ENCODE data around the gene PRUNE2.

PRUNE2 gene

DNA sequence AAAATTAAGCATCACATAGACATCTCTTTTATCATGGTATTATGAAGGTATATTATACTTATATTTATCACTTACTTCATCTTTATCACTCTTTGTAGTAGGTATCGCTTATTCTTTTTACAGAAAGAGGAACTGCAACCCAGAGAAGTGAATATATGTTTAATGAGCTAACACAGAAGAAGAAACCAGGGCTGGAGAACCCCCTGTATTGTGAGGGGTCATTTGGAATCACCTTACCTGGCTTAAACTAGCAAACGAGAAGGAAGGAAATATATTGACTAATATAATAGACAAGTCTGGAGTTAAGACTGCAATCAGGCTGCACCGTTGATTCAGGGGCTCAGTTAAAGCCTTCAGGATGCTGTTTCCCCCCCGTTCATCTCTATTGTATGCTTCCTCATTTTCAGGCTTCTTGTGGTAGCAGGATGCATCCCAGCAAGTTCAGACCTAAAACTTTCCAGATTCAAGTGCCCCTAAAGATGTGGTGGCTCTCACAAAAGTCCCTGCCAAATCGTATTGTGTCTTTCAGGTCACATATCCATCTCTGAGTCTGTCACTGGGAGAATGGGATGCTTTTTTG lies 300.5 kb downstream of the PRUNE2 start:
- TF ChIP-seq, protein P1, sequence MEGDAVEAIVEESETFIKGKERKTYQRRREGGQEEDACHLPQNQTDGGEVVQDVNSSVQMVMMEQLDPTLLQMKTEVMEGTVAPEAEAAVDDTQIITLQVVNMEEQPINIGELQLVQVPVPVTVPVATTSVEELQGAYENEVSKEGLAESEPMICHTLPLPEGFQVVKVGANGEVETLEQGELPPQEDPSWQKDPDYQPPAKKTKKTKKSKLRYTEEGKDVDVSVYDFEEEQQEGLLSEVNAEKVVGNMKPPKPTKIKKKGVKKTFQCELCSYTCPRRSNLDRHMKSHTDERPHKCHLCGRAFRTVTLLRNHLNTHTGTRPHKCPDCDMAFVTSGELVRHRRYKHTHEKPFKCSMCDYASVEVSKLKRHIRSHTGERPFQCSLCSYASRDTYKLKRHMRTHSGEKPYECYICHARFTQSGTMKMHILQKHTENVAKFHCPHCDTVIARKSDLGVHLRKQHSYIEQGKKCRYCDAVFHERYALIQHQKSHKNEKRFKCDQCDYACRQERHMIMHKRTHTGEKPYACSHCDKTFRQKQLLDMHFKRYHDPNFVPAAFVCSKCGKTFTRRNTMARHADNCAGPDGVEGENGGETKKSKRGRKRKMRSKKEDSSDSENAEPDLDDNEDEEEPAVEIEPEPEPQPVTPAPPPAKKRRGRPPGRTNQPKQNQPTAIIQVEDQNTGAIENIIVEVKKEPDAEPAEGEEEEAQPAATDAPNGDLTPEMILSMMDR (IDR thresholded peaks at IDR 0.05; ENCODE audit: low read depth, low read length) = no peak
- H3K4me3 ChIP-seq (ENCODE audit: low read depth, low read length) = no peak overlapping the region

DNA sequence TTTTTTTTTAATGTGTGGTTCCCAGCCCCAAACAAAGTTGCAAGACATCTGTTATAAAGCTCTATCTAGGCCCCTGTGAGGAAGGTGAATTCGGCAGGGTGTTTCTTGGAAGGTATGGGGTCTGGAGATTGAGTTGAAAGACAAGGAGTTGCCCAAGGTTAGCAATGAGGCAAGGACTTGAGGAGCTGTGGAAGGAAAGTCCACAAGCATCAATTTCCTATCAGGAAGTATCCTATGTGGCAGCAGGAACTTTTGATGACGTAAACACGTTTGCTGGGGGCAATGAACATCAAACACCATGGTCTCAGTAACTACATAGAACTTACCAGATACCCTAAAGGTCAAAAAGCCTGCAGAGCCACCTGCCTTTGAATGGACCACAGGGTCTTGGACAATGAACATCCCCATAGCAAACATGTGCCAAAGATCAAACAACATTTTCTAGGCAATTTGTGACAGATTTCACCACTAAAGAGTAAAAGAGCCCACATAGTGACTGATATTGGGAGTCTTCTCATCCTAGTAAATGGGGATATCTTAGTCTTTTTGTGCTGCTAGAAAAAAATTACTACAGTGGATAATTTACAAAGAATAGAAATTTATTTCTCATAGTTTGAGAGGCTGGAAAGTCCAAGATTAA lies 301.9 kb downstream of the PRUNE2 start:
- H3K4me3 ChIP-seq (ENCODE audit: low read depth, low read length) = no peak overlapping the region
- TF ChIP-seq, protein P1 (IDR thresholded peaks at IDR 0.05; ENCODE audit: low read depth, low read length) = no peak

DNA sequence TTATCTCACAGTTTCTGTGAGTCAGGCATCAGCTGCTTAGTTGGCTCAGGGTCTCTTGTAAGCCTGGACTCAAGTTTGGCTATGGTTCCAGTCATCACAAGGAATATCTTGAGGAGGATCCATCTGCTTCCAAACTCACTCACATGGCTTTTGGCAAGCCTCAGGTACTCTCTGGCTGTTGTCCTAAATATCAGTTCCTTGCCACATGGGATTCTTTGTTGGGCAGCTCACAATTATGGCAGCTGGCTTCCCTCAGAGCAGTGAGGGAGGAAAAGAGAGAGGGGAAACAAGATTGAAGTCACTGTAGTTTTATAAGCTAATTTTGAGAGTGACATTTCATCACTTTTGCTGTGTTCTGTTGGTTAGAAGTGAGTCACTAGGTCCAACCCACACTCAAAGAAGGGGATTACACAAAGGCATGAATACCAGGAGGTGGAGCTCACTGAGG lies 302.4 kb downstream of the PRUNE2 start:
- H3K4me3 ChIP-seq (ENCODE audit: low read depth, low read length) = no peak overlapping the region
- TF ChIP-seq, protein P1 (IDR thresholded peaks at IDR 0.05; ENCODE audit: low read depth, low read length) = no peak

DNA sequence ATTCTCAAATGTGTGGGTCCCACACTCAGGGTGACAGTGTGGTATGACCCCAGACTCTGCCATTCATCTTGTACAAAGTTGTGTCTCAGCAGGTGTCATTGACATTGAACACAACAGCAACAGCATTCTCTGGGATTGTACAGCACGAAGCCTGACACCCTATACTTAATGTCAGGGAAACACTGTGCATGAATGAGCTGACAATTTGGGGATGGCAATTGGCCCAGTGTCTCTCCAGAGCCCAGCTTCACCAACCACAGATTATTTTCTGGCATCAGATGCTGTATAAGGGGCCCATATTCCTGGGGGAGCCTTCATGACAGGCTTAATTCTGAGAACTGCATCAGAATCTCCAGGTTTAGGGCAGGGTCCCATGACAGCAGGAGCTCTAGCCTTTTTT lies 303.7 kb downstream of the PRUNE2 start:
- H3K4me3 ChIP-seq (ENCODE audit: low read depth, low read length) = no peak overlapping the region
- TF ChIP-seq, protein P1 (IDR thresholded peaks at IDR 0.05; ENCODE audit: low read depth, low read length) = no peak

DNA sequence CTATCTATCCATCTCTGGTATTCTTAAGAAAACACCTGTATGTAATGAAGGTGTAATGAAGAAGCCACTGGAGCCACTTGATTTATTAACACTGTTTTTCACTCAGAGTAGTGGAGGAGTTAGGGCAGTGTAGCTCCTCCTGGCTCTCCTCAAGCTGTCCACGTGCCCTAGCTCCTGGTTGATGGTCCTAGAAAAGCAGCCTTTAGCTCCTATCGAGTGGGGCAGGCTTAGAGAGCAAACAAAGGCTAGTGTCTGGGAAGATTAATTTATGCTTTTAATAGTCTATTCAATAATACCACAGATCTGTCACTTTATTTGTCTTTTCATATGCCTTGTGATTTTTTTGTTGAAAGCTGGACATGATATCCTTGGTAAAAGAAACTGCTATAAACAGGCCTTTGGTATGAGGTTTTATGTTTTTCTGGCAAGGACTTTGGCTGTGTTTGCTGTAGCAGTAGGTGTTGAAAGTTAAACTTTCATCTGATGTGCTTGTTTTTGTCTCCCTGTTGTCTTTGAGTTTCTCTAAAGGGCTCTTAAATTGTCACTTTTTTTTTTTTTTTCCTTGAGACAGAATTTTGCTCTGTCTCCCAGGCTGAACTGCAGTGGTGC lies 305.8 kb downstream of the PRUNE2 start:
- no peak overlapping the region for H3K4me3 ChIP-seq (ENCODE audit: low read depth, low read length)
- TF ChIP-seq, protein P1 (IDR thresholded peaks at IDR 0.05; ENCODE audit: low read depth, low read length) = no peak

DNA sequence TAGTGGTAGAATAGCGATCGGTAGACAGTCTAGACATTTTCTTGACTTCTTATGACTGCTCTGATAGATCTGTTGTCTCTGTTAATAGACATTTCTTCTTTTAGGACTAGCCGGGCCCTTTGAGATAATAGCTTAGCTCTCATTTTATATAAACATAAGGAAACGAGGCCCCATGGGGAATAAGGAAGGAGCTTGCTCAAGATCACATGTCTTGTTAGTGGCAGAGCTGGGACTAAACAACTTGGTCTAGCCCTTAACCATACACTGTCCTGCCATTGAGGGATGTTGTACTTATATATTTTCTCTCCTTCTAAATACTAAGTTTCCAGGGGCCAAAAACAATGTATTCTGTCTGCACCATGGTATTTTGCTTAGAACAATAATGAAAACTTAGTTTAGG lies 306.9 kb downstream of the PRUNE2 start:
- H3K4me3 ChIP-seq (ENCODE audit: low read depth, low read length) = no peak overlapping the region
- TF ChIP-seq, protein P1 (IDR thresholded peaks at IDR 0.05; ENCODE audit: low read depth, low read length) = no peak

DNA sequence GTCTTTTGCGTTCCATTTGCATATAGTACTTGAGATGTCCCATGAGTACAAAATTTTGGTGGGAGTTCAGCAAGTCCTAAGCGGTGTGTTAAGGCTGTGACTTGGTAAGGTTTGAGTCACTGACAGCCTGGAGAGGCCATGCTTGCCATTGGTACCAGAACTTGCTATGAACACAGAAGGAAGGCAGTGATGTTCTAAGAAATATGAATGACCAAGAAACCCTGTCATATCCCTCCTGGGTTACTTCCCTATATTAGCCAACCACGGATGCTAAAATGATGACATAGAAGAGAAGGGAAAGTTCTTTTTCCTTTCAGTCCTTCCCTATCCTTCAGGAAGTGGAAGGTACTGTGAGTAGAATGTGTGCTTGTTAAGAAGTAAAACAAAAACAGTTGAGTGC lies 310.3 kb downstream of the PRUNE2 start:
- TF ChIP-seq, protein P1 (IDR thresholded peaks at IDR 0.05; ENCODE audit: low read depth, low read length) = no peak
- H3K4me3 ChIP-seq (ENCODE audit: low read depth, low read length) = no peak overlapping the region

Measured in WI38 (cell line).